HepG2 (cell line): ENCODE results near the gene HSPA14. TPM values are rescaled to one million over a fixed set of nuclear protein-coding genes. Genes with fewer than 3 reads are reported as not detected.

Source experiments
- AKAP8 ChIP-seq: sonication (generic); formaldehyde crosslinking; IDR thresholded peaks from 2 replicates; pipeline ENCODE4 v1.5.1; 2020; ENCODE audit warnings: mild to moderate bottlenecking, missing genetic modification reagents
- GTF3A ChIP-seq: sonication (generic); formaldehyde crosslinking; conservative IDR thresholded peaks from 2 replicates; pipeline ENCODE4 v1.4.0; 2020; ENCODE audit warnings: mild to moderate bottlenecking, missing genetic modification reagents
- HDAC2 ChIP-seq: sonication (generic); formaldehyde crosslinking; IDR thresholded peaks from 2 replicates; pipeline ENCODE4 v1.4.0; 2020; ENCODE audit warnings: missing genetic modification reagents
- KLF15 ChIP-seq: sonication (generic); formaldehyde crosslinking; IDR thresholded peaks from 2 replicates; pipeline ENCODE4 v1.8.1; 2023; ENCODE audit warnings: borderline replicate concordance, mild to moderate bottlenecking, inconsistent platforms, missing genetic modification reagents, mixed read lengths
- MXD1 ChIP-seq: sonication (generic); formaldehyde crosslinking; IDR thresholded peaks from 2 replicates; pipeline ENCODE4 v1.4.0; 2020; ENCODE audit warnings: mild to moderate bottlenecking, missing genetic modification reagents
- PCBP2 ChIP-seq: fragments of 200-400 bp; formaldehyde crosslinking; optimal IDR thresholded peaks from 2 replicates; pipeline ENCODE3; 2018; ENCODE audit warnings: low read length, low read depth; ENCODE audit not compliant: poor library complexity, severe bottlenecking
- POLR2A ChIP-seq, 2 experiments: IDR thresholded peaks; 2 replicates each; pipeline ENCODE4 v1.6.1; 2011; ENCODE audit warnings: low read depth in 2 of 2, low read length in 2 of 2, mild to moderate bottlenecking in 1 of 2, moderate library complexity in 1 of 2; ENCODE audit not compliant: insufficient read depth in 1 of 2
- POLR2AphosphoS5 ChIP-seq: IDR thresholded peaks from 2 replicates; pipeline ENCODE4 v1.6.1; 2012; ENCODE audit warnings: low read depth, low read length
- RXRB ChIP-seq: IDR thresholded peaks from 2 replicates; pipeline ENCODE4 v1.6.1; 2016; ENCODE audit warnings: borderline replicate concordance, missing genetic modification reagents, missing compliant biosample characterization
- TARDBP ChIP-seq: sonication (generic); formaldehyde crosslinking; IDR thresholded peaks from 2 replicates; pipeline ENCODE4 v1.8.0; 2022; ENCODE audit warnings: mild to moderate bottlenecking, missing genetic modification reagents
- XBP1 ChIP-seq: sonication (generic); formaldehyde crosslinking; IDR thresholded peaks from 2 replicates; pipeline ENCODE4 v1.5.0; 2020; ENCODE audit warnings: missing genetic modification reagents
- ZBTB4 ChIP-seq: sonication (generic); formaldehyde crosslinking; IDR thresholded peaks from 2 replicates; pipeline ENCODE4 v1.4.0; 2020; ENCODE audit warnings: missing genetic modification reagents, mild to moderate bottlenecking, borderline replicate concordance
- ZC3H4 ChIP-seq: sonication (generic); formaldehyde crosslinking; IDR thresholded peaks from 2 replicates; pipeline ENCODE4 v1.4.0; 2020; ENCODE audit warnings: missing genetic modification reagents, borderline replicate concordance
- ZFP36L1 ChIP-seq: sonication (generic); formaldehyde crosslinking; IDR thresholded peaks from 2 replicates; pipeline ENCODE4 v1.8.0; 2022; ENCODE audit warnings: mild to moderate bottlenecking, missing genetic modification reagents, moderate library complexity
- ZFYVE20 ChIP-seq: sonication (generic); formaldehyde crosslinking; IDR thresholded peaks from 2 replicates; pipeline ENCODE4 v1.8.0; 2023; ENCODE audit warnings: low read depth, mild to moderate bottlenecking, moderate library complexity, missing genetic modification reagents, borderline replicate concordance
- ZNF317 ChIP-seq: sonication (generic); formaldehyde crosslinking; IDR thresholded peaks from 2 replicates; pipeline ENCODE4 v1.5.0; 2020; ENCODE audit warnings: mild to moderate bottlenecking, missing genetic modification reagents
- ZNF496 ChIP-seq: sonication (generic); formaldehyde crosslinking; IDR thresholded peaks from 2 replicates; pipeline ENCODE4 v1.8.1; 2023; ENCODE audit warnings: mild to moderate bottlenecking, moderate library complexity, missing genetic modification reagents; ENCODE audit not compliant: insufficient replicate concordance
- ZNF550 ChIP-seq: sonication (generic); formaldehyde crosslinking; IDR thresholded peaks from 2 replicates; pipeline ENCODE4 v1.4.0; 2020; ENCODE audit warnings: mild to moderate bottlenecking, missing genetic modification reagents, borderline replicate concordance
- ZNF784 ChIP-seq: sonication (generic); formaldehyde crosslinking; IDR thresholded peaks from 2 replicates; pipeline ENCODE4 v1.5.1; 2020; ENCODE audit warnings: missing genetic modification reagents, mild to moderate bottlenecking, borderline replicate concordance
- polyA plus RNA-seq, 8 experiments: library from polyadenylated mRNA; depleted of rRNA in 3 of 8; stranded (reverse) in 7 of 8; unstranded in 1 of 8; fragments of >200 nt; fragmentation: Illumina TruSeq in 4 of 8; extraction: Trizol in 4 of 8; gene quantifications; 2 replicates each; pipeline versions ENCODE4 v1.2.1 to v1.2.3, GENCODE V29; 2011 to 2016; ENCODE audit warnings: low read depth in 4 of 8, missing spikeins in 1 of 8, mixed read lengths in 1 of 8; ENCODE audit not compliant: insufficient read depth in 1 of 8
- total RNA-seq, 5 experiments: library from RNA; depleted of rRNA; stranded (reverse); fragments of >200 nt; fragmentation: Illumina TruSeq; extraction: Trizol; gene quantifications; 2 replicates each; pipeline ENCODE4 v1.2.3, GENCODE V29; 2016; ENCODE audit warnings: low read depth in 1 of 5

Gene HSPA14
- total and polyA plus RNA-seq, 2 of the 13 experiments (the other 11 are each of a cell fraction or from before 2014, with no cell fraction given), result 10.7 to 29.8 TPM

GRCh38 chr10:14878266-14879123 lies 40.4 kb downstream of the HSPA14 start, which contains the start of gene SUV39H2 (continued):
- peak; percentile 40; the same call in 1 of the 2 replicates for TF ChIP-seq ZBTB4 (CRISPR knock-in tag)
- TF ChIP-seq MXD1, result peak; percentile 71; the same call in 1 of the 2 replicates
- TF ChIP-seq ZNF317, result peak; percentile 51; the same call in 1 of the 2 replicates
- TF ChIP-seq ZC3H4, result no peak
- TF ChIP-seq HDAC2 (CRISPR knock-in tag), result peak; percentile 53
- peak; percentile 28; the same call in 1 of the 2 replicates for TF ChIP-seq KLF15 (CRISPR knock-in tag)
- peak; percentile 85 to 94 for TF ChIP-seq POLR2A (IDR thresholded peaks at IDR 0.05; ENCODE audit: insufficient read depth in 1 of 2, low read depth in 2 of 2, low read length in 2 of 2)
- TF ChIP-seq ZFYVE20 (CRISPR knock-in tag), result no peak; the same call in 1 of the 2 replicates
- peak; percentile 21; the same call in 1 of the 2 replicates for TF ChIP-seq RXRB (CRISPR knock-in tag)
- no peak for TF ChIP-seq PCBP2
- TF ChIP-seq GTF3A (CRISPR knock-in tag), result 0 out of 2 replicates have a peak, but pooled peaks have one; percentile 83
- TF ChIP-seq TARDBP, result peak; percentile 87
- TF ChIP-seq AKAP8 (CRISPR knock-in tag), result no peak
- TF ChIP-seq XBP1 (CRISPR knock-in tag), result no peak; the same call in 1 of the 2 replicates
- no peak for TF ChIP-seq ZNF550 (CRISPR knock-in tag)
- TF ChIP-seq ZNF496 (CRISPR knock-in tag), result no peak
- no peak for TF ChIP-seq ZFP36L1
- peak; percentile 86 for TF ChIP-seq POLR2AphosphoS5
- peak; percentile 75; the same call in 1 of the 2 replicates for TF ChIP-seq ZNF784
